Stimulated activated naive CD8-positive, alpha-beta T cell treated with anti-CD3 and anti-CD28 coated beads, Interleukin-15, Interleukin-2, amounts not matched to agents 100 U/mL and 50 U/mL, for 24 hours (primary cell): ENCODE data around the gene SPP1.
"Not testable (repeated sequence)": the region's sequence is repeated elsewhere in the genome, so short reads cannot be mapped to it uniquely, and the experiment has no call there.

Experiments
- ATAC-seq: fragments of 150-1000 bp; cut with Tn5 transposase; one replicate; pipeline ENCODE4 v1.10.0; 2021
- DNase-seq: peaks from one replicate; pipeline ENCODE4 v3.0.0; 2021

Gene SPP1

GRCh38 chr4:88025868-88026661 is 50.6 kb downstream of the SPP1 start:
- not testable (repeated sequence) for ATAC-seq

GRCh38 chr4:88027611-88028608 is 52.4 kb downstream of the SPP1 start:
- ATAC-seq (peak; percentile 72), DNase-seq (no peak)

More at GRCh38 chr4:88025868-88026661, 50.6 kb downstream of the SPP1 start:
- DNase-seq: not testable (repeated sequence)

GRCh38 chr4:88028946-88029345 is 53.4 kb downstream of the SPP1 start:
- no peak for ATAC-seq
- no peak for DNase-seq

GRCh38 chr4:88029556-88029955 is 54.0 kb downstream of the SPP1 start:
- DNase-seq: no peak
- ATAC-seq: no peak

GRCh38 chr4:88030565-88031310 is 55.2 kb downstream of the SPP1 start:
- DNase-seq: no peak
- ATAC-seq: no peak
